Parathyroid adenoma (tissue), 2 donors: ENCODE results near the gene ZNF865.

Source experiments
- H2AFZ ChIP-seq: fragments of 300-600 bp; sonication (generic); one replicate; pipeline ENCODE4 v1.7.0; 2017; ENCODE audit warnings: antibody characterized with exemption, mild to moderate bottlenecking
- H3K27ac ChIP-seq: fragments of 300-600 bp; sonication (generic); one replicate; pipeline ENCODE4 v1.7.0; 2017
- H3K27me3 ChIP-seq: fragments of 300-600 bp; sonication (generic); one replicate; pipeline ENCODE4 v1.7.0; 2017; ENCODE audit warnings: low read length; ENCODE audit not compliant: control insufficient read depth, insufficient read depth
- H3K36me3 ChIP-seq: fragments of 300-600 bp; sonication (generic); one replicate; pipeline ENCODE4 v1.7.0; 2017; ENCODE audit warnings: low read length; ENCODE audit not compliant: control insufficient read depth, insufficient read depth
- H3K4me1 ChIP-seq: fragments of 300-600 bp; sonication (generic); one replicate; pipeline ENCODE4 v1.7.0; 2017; ENCODE audit warnings: control low read depth
- H3K4me2 ChIP-seq: fragments of 300-600 bp; sonication (generic); one replicate; pipeline ENCODE4 v1.7.0; 2017; ENCODE audit warnings: low read length
- H3K4me3 ChIP-seq: fragments of 300-600 bp; sonication (generic); one replicate; pipeline ENCODE4 v1.7.0; 2017; ENCODE audit warnings: low read depth, low read length
- H3K79me2 ChIP-seq: fragments of 300-600 bp; sonication (generic); one replicate; pipeline ENCODE4 v1.7.0; 2017; ENCODE audit warnings: control low read depth
- H3K9ac ChIP-seq: fragments of 300-600 bp; sonication (generic); one replicate; pipeline ENCODE4 v1.7.0; 2017; ENCODE audit warnings: mild to moderate bottlenecking
- H3K9me3 ChIP-seq: fragments of 300-600 bp; sonication (generic); one replicate; pipeline ENCODE4 v1.7.0; 2017; ENCODE audit warnings: low read length; ENCODE audit not compliant: control insufficient read depth
- TF ChIP-seq, protein P1 (sequence below): fragments of 300-600 bp; sonication (generic); IDR thresholded peaks from one replicate; pipeline ENCODE4 v1.7.0; 2017; ENCODE audit warnings: antibody characterized with exemption, mild to moderate bottlenecking
- donor health status: primary hyperparathyroidism.

Gene ZNF865

DNA sequence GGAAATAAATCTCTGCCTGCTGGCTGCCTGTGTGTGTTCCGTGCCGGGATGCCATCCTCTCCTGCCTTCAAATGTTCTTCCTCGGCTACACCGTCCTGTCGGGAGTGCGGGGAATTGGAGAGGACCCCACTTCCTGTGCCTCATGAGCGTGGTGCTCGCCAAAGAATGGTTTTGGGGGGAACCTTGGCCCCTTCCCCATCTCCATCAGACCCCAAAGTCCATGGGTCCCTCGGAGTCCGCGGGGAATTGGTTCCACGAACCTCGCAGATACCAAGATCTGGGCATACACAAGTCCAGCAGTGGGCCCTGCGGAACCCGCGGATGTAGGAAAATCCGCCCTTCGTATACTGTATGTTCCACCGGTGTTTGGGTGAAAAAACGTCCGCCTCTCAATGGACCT lies 2.3 kb upstream of the ZNF865 start:
- no peak overlapping the region for H2AFZ ChIP-seq
- H3K4me3 ChIP-seq = no peak overlapping the region
- H3K79me2 ChIP-seq = peaks cover 22% of the 10 kb centered on the region
- no peak overlapping the region for H3K4me2 ChIP-seq
- peaks cover 16% of the 10 kb centered on the region for H3K4me1 ChIP-seq
- no peak overlapping the region for H3K27ac ChIP-seq
- H3K9ac ChIP-seq = no peak overlapping the region
- H3K36me3 ChIP-seq = no peaks in the 10 kb centered on the region
- TF ChIP-seq, protein P1, sequence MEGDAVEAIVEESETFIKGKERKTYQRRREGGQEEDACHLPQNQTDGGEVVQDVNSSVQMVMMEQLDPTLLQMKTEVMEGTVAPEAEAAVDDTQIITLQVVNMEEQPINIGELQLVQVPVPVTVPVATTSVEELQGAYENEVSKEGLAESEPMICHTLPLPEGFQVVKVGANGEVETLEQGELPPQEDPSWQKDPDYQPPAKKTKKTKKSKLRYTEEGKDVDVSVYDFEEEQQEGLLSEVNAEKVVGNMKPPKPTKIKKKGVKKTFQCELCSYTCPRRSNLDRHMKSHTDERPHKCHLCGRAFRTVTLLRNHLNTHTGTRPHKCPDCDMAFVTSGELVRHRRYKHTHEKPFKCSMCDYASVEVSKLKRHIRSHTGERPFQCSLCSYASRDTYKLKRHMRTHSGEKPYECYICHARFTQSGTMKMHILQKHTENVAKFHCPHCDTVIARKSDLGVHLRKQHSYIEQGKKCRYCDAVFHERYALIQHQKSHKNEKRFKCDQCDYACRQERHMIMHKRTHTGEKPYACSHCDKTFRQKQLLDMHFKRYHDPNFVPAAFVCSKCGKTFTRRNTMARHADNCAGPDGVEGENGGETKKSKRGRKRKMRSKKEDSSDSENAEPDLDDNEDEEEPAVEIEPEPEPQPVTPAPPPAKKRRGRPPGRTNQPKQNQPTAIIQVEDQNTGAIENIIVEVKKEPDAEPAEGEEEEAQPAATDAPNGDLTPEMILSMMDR = no peak
- no peaks in the 10 kb centered on the region for H3K27me3 ChIP-seq
- no peaks in the 10 kb centered on the region for H3K9me3 ChIP-seq

DNA sequence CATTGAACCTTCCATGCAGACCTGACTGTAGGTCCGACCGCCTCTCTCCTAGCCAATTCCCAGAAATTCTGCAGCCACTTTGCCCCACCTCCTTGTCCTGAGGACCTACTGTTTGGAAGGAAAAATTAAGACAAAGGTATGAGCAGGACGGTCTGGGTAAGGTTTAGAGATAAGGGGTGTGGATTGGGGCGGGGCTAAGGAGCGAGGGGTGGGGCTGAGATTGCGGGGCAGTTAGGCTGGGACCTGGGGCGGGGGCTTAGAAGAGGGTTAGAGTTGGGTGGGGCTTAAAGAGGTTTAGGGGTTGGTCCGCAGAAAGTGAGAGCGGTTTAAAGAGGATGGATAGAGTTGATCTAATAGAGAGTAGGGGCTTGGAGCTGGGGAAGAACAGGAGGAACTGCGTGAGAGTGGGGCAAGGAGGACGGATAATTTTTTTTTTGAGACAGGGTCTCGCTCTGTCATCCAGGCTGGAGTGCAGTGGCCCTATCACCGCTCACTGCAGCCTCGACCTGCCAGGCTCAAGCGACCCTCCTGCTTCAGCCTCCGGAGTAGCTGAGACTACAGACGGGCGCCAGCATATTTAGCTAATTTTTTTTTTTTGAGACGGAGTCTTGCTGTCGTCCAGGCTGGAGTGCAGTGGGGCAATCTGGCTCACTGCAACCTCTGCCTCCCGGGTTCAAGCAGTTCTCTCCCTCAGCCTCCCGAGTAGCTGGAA lies 1.7 kb upstream of the ZNF865 start:
- TF ChIP-seq, protein P1 = no peak
- no peaks in the 10 kb centered on the region for H3K27me3 ChIP-seq
- H3K4me2 ChIP-seq = no peak overlapping the region
- H3K4me1 ChIP-seq = peaks cover 16% of the 10 kb centered on the region
- peaks cover 23% of the 10 kb centered on the region for H3K79me2 ChIP-seq
- no peak overlapping the region for H3K4me3 ChIP-seq
- H3K9me3 ChIP-seq = no peaks in the 10 kb centered on the region
- H3K9ac ChIP-seq = no peak overlapping the region
- no peaks in the 10 kb centered on the region for H3K36me3 ChIP-seq
- H2AFZ ChIP-seq = no peak overlapping the region
- no peak overlapping the region for H3K27ac ChIP-seq

DNA sequence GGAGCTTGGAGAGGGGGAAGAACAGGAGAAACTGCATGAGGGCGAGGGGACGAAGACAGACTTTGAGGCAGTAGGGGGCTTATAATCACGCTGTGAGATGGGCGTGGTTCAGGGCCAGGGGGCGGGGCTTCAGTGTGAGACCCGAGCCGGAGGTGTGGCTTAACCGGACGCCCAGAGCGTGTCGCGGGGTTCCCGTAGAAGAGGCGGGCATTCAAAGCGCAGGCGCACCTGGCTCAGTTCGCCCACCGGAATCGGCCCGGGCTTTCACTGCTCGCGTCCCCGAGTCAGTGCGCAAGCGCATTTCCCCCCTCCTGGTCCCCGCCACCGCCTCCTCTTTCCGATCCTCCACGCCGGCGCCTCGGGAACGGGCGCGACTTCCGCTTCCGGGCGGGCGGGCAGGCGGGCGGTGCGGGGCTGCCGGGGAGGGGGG lies 225 bp upstream of the ZNF865 start:
- TF ChIP-seq, protein P1 = no peak
- peak overlapping the region; percentile 70 for H3K4me2 ChIP-seq
- H2AFZ ChIP-seq = peak overlapping the region; percentile 73
- peak overlapping the region; percentile 91 for H3K27ac ChIP-seq
- H3K79me2 ChIP-seq = peaks cover 35% of the 10 kb centered on the region
- H3K4me1 ChIP-seq = peaks cover 16% of the 10 kb centered on the region
- peak overlapping the region; percentile 94 for H3K4me3 ChIP-seq
- H3K9ac ChIP-seq = no peak overlapping the region
- H3K9me3 ChIP-seq = no peaks in the 10 kb centered on the region
- no peaks in the 10 kb centered on the region for H3K27me3 ChIP-seq
- H3K36me3 ChIP-seq = no peaks in the 10 kb centered on the region

DNA sequence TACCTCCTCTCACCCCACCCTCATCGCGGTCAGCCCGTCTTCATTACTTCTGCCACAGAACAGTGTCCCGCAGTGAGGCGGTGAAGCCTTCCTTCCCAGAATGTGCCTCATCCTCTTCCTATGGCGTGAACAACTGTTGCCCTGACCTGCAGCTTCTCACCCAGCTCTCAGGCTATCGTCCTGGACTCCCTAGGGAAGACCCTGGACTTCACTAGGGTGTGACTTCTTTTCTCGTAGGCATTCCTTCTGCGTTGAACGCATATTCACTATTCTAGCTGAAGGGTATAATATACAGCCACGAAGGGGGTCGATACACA lies 982 bp downstream of the ZNF865 start:
- peaks cover 39% of the 10 kb centered on the region for H3K79me2 ChIP-seq
- H3K9ac ChIP-seq = no peak overlapping the region
- peak overlapping the region; percentile 94 for H3K4me3 ChIP-seq
- peak overlapping the region; percentile 91 for H3K27ac ChIP-seq
- no peaks in the 10 kb centered on the region for H3K36me3 ChIP-seq
- no peak overlapping the region for H2AFZ ChIP-seq
- H3K9me3 ChIP-seq = no peaks in the 10 kb centered on the region
- peak overlapping the region; percentile 99 for H3K4me2 ChIP-seq
- H3K27me3 ChIP-seq = no peaks in the 10 kb centered on the region
- peaks cover 18% of the 10 kb centered on the region for H3K4me1 ChIP-seq
- TF ChIP-seq, protein P1 = no peak

DNA sequence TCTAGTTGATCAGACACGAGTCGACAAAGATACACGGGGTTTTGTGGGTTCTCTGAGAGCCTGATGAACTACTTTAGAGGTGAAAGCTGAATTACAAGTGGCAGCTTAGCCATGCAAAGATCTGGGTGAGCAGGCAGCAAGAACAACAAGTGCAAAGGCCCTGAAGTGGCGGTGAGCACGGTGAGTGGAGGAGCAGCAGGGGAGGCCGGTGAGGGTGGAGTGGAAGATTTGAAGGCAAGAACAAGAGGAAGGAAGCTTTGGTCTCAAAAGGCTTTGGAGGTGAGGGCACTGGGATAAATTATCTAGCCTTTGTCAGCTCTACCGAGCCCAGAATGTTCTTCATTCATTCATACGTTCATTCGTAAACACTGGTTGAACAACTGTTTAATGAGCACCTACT lies 1.4 kb downstream of the ZNF865 start:
- Histone ChIP-seq H3K79me2 (peaks cover 39% of the 10 kb centered on the region), H3K27ac (no peak overlapping the region), H3K27me3 (no peaks in the 10 kb centered on the region), H2AFZ (no peak overlapping the region), H3K9ac (no peak overlapping the region), H3K4me2 (peak overlapping the region; percentile 99), H3K9me3 (no peaks in the 10 kb centered on the region), H3K4me3 (peak overlapping the region; percentile 94), H3K4me1 (peaks cover 22% of the 10 kb centered on the region), H3K36me3 (no peaks in the 10 kb centered on the region)
- TF ChIP-seq, protein P1 = no peak
